GM19240 (cell line): Measurements from ENCODE around the gene DZANK1.
"Not testable (repeated sequence)": the region's sequence is repeated elsewhere in the genome, so short reads cannot be mapped to it uniquely, and the experiment has no call there.

Experiments
- DNase-seq: peaks from one replicate; pipeline ENCODE4 v3.0.0; 2011; ENCODE audit warnings: low spot score; ENCODE audit not compliant: insufficient read length

The DZANK1 gene

DNA sequence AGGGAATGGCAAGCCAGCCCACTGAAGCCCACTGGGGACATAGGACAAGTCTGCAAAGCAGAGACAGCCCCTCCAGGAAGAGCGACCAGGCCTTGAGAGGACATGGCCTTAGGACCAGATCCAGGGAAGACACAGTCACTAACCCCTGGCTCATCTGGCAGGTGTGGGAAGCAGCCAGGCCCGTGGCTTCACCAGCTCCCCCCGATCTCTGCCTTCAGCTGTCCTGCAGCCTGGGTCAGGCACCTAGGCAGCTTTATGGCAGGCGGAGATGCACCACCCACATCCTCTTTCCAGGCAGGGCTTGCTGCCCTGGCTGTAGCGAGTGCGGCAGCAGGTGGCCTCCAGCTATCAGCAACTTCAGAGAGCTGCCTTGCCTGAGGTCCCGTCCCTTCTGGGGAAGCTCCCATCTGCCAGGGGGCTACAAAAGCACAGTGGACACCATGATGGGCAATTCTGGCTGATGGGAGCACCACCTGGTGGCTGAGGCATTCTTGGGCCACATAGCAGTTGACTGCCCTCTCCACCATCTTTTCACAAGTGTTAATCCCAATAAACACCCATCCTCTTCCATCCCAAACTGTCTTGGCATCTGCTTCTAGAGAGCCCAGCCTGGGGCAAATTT lies 85.8 kb downstream of the DZANK1 start:
- no peak for DNase-seq

DNA sequence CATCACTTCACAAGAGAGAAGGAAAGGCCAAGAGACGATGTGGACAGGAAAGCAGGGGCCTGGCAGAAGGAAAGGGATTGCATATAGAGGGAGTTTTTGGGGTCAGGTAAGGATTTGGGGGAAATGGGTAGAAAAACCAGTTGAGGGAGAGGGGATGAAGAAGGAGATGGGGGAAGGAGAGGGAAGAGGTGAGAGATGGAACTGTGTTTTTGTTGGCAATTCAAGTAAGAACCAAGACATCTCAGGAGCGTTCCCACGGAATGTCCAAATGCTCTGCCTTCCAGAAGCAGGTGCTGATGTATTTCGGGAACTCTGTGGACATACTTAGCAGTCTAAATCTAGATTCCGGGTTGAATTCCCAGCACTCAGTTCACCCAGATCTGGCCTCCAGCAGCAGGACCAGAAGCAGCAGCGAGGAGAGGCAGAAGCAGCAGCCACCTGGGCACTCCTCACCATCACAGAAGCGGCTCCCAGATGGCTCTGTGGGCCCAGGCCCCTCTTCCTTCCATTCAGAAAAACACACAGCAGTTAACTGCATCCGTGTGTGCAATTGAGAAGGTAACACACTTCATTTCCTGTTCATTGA lies 88.8 kb downstream of the DZANK1 start:
- DNase-seq = no peak

DNA sequence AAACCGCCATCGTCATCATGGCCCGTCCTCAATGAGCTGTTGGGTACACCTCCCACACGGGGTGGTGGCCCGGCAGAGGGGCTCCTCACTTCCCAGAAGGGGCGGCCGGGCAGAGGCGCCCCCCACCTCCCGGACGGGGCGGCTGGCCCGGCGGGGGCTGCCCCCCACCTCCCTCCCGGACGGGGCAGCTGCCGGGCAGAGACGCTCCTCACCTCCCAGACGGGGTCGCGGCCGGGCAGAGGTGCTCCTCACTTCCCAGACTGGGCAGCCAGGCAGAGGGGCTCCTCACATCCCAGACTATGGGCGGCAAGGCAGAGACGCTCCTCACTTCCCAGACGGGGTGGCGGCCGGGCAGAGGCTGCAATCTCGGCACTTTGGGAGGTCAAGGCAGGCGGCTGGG lies 91.3 kb downstream of the DZANK1 start:
- not testable (repeated sequence) for DNase-seq

DNA sequence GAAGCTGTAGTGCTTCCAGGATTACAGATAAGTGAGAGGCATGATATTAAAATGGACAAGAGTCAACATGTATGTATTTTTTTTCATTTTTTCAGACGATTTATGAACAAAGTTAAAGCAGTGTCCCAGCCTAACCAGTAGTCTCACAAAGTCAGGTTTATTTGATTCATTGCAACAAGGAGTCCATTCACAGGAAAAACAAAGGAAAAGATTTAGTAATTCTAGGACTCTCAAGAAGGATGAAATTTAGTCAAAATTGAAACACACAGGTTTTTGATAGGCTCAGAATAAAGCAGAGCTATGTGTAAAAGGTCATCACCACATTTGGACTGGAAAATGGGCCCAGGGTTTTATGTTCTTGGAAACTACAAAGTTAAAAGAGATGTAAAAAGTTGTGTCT lies 94.5 kb downstream of the DZANK1 start:
- DNase-seq = no peak

DNA sequence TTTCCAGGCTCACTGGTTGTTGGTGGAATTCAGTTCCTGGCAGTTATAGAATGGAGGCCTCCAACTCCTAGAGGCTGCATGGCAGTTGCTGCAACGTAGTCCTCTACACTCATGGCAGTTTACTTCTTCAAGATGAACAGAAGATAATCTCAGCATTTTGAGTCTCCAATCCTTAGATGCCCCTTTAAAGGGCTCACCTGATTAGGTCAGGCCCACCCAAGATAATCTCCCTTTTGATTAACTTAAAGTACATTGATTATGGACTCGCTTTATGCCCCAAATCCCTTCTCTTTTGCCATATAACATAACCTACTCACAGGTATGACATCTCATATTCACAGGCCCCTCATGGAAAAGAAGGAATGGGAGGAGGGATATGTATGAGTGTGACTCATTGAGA lies 102.1 kb downstream of the DZANK1 start:
- no peak for DNase-seq

DNA sequence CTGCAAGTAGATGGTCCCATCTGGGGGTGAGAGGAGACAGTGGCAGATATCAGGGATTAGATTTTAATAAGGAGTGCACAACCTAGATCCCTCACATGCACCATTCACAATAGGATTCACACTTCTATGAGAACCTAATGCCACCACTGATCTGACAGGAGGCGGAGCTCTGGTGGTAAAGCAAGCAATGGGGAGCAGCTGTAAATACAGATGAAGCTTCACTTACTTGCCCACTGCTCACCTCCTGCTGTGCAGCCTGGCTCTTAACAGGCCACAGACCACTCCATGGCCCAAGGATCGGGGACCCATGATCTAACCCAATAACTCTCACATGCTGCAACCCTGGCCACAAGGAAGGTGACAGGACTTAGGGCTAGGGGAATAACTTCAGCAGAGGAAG lies 103.1 kb downstream of the DZANK1 start:
- no peak for DNase-seq

DNA sequence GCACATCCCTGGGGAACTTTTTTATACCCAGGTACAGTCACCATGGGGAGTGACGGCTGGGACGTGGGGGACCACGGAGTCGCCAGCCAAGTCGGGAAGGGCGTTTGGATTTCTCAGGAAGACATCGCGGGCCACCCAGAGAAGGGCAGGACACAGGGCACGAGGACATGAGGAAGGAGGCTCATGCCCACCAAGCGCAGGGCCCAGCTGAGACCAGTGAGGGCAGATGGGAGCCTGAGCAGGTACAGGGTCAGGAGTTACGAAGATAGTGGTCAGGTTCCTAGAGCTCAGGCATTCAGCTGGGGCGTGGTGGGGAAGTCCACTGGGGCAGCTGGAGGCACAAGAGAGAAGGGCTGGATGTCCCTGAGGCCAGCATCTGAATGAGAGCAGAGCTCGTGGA lies 103.9 kb downstream of the DZANK1 start:
- DNase-seq = no peak

DNA sequence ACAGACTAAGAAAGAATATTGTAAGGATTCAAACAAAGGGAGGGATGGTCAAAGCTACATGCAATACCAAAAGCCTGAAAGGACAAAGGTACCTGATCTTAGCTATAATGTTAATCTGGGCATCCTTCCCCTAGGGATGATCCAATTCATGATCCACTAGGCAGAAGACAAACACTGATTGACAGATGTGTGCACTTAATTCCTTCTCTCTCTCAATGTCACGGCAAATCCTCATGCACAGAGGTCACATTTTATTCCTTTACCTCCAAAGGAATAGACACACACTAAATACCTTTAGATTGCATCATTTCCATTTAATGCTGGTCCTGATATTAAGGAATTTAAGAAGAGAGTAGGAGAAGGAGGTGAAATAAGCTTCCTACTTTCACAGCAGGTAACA lies 105.2 kb downstream of the DZANK1 start:
- DNase-seq = no peak

DNA sequence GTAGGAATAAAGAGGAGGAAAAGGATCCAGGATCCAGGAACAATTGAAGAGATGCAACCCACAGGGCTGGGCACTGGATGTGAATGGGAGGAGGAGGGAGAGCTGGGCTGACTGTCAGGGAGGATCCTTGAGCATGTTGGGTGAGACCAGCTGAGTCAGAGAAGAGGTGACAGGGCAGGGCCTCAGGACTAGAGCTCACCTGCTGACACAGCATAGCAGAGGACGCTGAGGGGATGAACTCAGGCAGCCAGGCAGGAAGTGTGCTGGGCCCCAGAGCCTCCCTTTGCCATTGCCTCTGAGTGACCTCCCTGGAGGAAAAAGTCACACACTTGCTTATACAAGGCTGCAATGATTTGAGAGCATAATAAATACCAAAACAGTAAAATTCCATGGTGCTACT lies 106.2 kb downstream of the DZANK1 start:
- no peak for DNase-seq

DNA sequence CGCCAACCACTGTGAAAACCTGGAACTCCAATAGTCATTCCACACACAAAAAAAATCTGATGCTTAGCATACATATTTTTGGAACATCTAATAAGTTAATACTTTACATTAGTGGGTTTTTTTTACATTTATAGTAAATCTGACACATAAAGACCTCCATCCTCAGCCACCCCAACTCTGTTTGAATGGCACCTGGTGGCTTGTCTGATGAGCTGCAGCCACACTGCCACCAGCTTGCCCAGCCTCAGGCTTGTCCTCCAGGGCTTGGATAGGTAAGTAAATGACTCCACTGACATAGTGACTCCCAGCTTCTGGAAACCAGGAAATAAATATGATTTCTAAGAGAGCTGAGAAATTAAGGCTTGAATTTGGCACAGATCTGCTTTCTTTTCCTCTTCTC lies 107.0 kb downstream of the DZANK1 start:
- DNase-seq = no peak

DNA sequence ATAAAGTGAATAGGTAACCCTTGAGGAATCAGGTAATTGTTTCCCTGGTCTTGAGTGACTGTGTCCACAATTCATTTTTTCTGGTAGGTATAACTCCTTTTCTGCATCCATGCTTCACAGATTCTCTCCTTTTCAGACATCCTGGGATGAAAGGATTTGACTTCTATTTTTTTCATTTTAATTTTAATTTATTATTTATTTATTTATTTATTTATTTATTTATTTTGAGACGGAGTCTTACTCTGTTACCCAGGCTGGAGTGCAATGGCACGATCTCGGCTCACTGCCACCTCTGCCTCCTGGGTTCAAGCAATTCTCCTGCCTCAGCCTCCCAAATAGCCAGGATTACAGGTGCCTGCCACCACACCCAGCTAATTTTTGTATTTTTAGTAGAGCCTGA lies 117.1 kb downstream of the DZANK1 start:
- DNase-seq = not testable (repeated sequence)
